ENCODE data around the gene SULT4A1.
A peak's percentile ranks its signal among the peaks of the same experiment; 100 is the strongest.
"Not testable (repeated sequence)": the region's sequence is repeated elsewhere in the genome, so short reads cannot be mapped to it uniquely, and the experiment has no call there.

SULT4A1 gene

GRCh38 chr22:43862074-43862881, at the start of gene SULT4A1:
TSS of gene SULT4A1 (minus strand) at chr22:43862513. CDS start at chr22:43862382, 131 bp downstream.
- DNase-seq (ENCODE audit: low read depth in 2 of 3, low spot score in 1 of 3), result no peak

GRCh38 chr22:43911351-43911750, 49.0 kb upstream of the SULT4A1 start:
- no peak for DNase-seq (ENCODE audit: low read depth in 2 of 3, low spot score in 1 of 3)

- no peak for DNase-seq (ENCODE audit: low read depth in 2 of 3, low spot score in 1 of 3)
These were observed 47.9 kb upstream of the SULT4A1 start for GRCh38 chr22:43910178-43910695.

- DNase-seq (ENCODE audit: low read depth in 2 of 3, low spot score in 1 of 3), result no peak
These were observed 47.4 kb upstream of the SULT4A1 start for GRCh38 chr22:43909708-43910107.

GRCh38 chr22:43905681-43906080, 43.4 kb upstream of the SULT4A1 start:
- no peak for DNase-seq (ENCODE audit: low read depth in 2 of 3, low spot score in 1 of 3)

- DNase-seq (ENCODE audit: low read depth in 2 of 3, low spot score in 1 of 3), result not testable (repeated sequence)
These were observed 42.1 kb upstream of the SULT4A1 start for GRCh38 chr22:43904412-43904811.

- not testable (repeated sequence) for DNase-seq (ENCODE audit: low read depth in 2 of 3, low spot score in 1 of 3)
These were observed 40.7 kb upstream of the SULT4A1 start for GRCh38 chr22:43903033-43903432.

GRCh38 chr22:43901976-43902643, 39.8 kb upstream of the SULT4A1 start:
- DNase-seq (ENCODE audit: low read depth in 2 of 3, low spot score in 1 of 3), result no peak

- no peak for DNase-seq (ENCODE audit: low read depth in 2 of 3, low spot score in 1 of 3)
These were observed 37.9 kb upstream of the SULT4A1 start for GRCh38 chr22:43900206-43900605.

- DNase-seq (ENCODE audit: low read depth in 2 of 3, low spot score in 1 of 3), result peak in 1 of 3 donors; percentile 10
These were observed 35.5 kb upstream of the SULT4A1 start for GRCh38 chr22:43897751-43898261.

GRCh38 chr22:43895986-43896645, 33.8 kb upstream of the SULT4A1 start:
- no peak for DNase-seq (ENCODE audit: low read depth in 2 of 3, low spot score in 1 of 3)

- DNase-seq (ENCODE audit: low read depth in 2 of 3, low spot score in 1 of 3), result no peak
These were observed 31.8 kb upstream of the SULT4A1 start for GRCh38 chr22:43894122-43894521.

GRCh38 chr22:43893266-43893665, 31.0 kb upstream of the SULT4A1 start:
- DNase-seq (ENCODE audit: low read depth in 2 of 3, low spot score in 1 of 3), result no peak

GRCh38 chr22:43892183-43892894, 30.0 kb upstream of the SULT4A1 start:
- DNase-seq (ENCODE audit: low read depth in 2 of 3, low spot score in 1 of 3), result no peak

GRCh38 chr22:43891360-43892182, 29.3 kb upstream of the SULT4A1 start, which contains the start of gene PNPLA5:
TSS of gene PNPLA5 (minus strand) at chr22:43892013. CDS start at chr22:43891880, 133 bp downstream.
- peak in 1 of 3 donors; percentile 19 for DNase-seq (ENCODE audit: low read depth in 2 of 3, low spot score in 1 of 3)

GRCh38 chr22:43890901-43891331, 28.6 kb upstream of the SULT4A1 start:
- DNase-seq (ENCODE audit: low read depth in 2 of 3, low spot score in 1 of 3), result no peak

- DNase-seq (ENCODE audit: low read depth in 2 of 3, low spot score in 1 of 3), result no peak
These were observed 27.5 kb upstream of the SULT4A1 start for GRCh38 chr22:43889860-43890253.

- no peak for DNase-seq (ENCODE audit: low read depth in 2 of 3, low spot score in 1 of 3)
These were observed 27.0 kb upstream of the SULT4A1 start for GRCh38 chr22:43889201-43889859.

- DNase-seq (ENCODE audit: low read depth in 2 of 3, low spot score in 1 of 3), result no peak
These were observed 26.4 kb upstream of the SULT4A1 start for GRCh38 chr22:43888740-43889139.

Measured in stimulated activated CD4-positive, alpha-beta T cell treated with anti-CD3 and anti-CD28 coated beads, Interleukin-12 subunit alpha, Interleukin-12 subunit beta, amount 100 ng/mL, for 48 hours (primary cell).